Mesothelial cell of epicardium (in vitro differentiated cells): ENCODE results near the gene GNG8. TPM values are rescaled to one million over a fixed set of nuclear protein-coding genes. Genes with fewer than 3 reads are reported as not detected.

ENCODE experiments used
- DNase-seq, 2 experiments: peaks; one replicate each; pipeline ENCODE4 v3.0.0; 2021; ENCODE audit warnings: low spot score in 2 of 2; ENCODE audit not compliant: unreplicated experiment in 2 of 2
- H3K27ac Mint-ChIP-seq: 2 replicates; pipeline ENCODE4 v1.8.0; 2021; ENCODE audit warnings: mixed read lengths
- H3K27me3 Mint-ChIP-seq: 2 replicates; pipeline ENCODE4 v1.8.0; 2021; ENCODE audit warnings: low read depth, mixed read lengths
- H3K36me3 Mint-ChIP-seq: 2 replicates; pipeline ENCODE4 v1.8.0; 2021; ENCODE audit warnings: mixed read lengths
- H3K4me1 Mint-ChIP-seq: 2 replicates; pipeline ENCODE4 v1.8.0; 2021; ENCODE audit warnings: mixed read lengths
- H3K4me3 Mint-ChIP-seq: 2 replicates; pipeline ENCODE4 v1.8.0; 2021; ENCODE audit warnings: mild to moderate bottlenecking, moderate library complexity, mixed read lengths
- H3K9me3 Mint-ChIP-seq: 2 replicates; pipeline ENCODE4 v1.8.0; 2021; ENCODE audit warnings: mixed read lengths
- CTCF ChIP-seq: fragments of 200-600 bp; sonication (generic); IDR thresholded peaks from one replicate; pipeline ENCODE4 v1.5.0; 2021; ENCODE audit warnings: antibody characterized with exemption; ENCODE audit not compliant: unreplicated experiment
- total RNA-seq: library from RNA; stranded (reverse); gene quantifications from 3 replicates; pipeline ENCODE4 v1.2.1, GENCODE V29; 2021

The GNG8 gene
- total RNA-seq, 1 donor from 2014 or later = 13.7 TPM

GRCh38 chr19:46639358-46640182 is 3.6 kb upstream of the GNG8 start:
- H3K9me3 Mint-ChIP-seq = no peaks in the 10 kb centered on the region
- no peak for TF ChIP-seq CTCF
- H3K27me3 Mint-ChIP-seq = peaks cover 34% of the 10 kb centered on the region
- no peak overlapping the region for H3K27ac Mint-ChIP-seq
- peaks cover 8% of the 10 kb centered on the region for H3K4me1 Mint-ChIP-seq
- H3K36me3 Mint-ChIP-seq = no peaks in the 10 kb centered on the region
- H3K4me3 Mint-ChIP-seq = no peak overlapping the region
- DNase-seq = peak; percentile 69 to 83

- Mint-ChIP-seq H3K9me3 (no peaks in the 10 kb centered on the region), H3K27me3 (peaks cover 31% of the 10 kb centered on the region), H3K36me3 (no peaks in the 10 kb centered on the region), H3K27ac (no peak overlapping the region), H3K4me1 (peaks cover 23% of the 10 kb centered on the region), H3K4me3 (no peak overlapping the region)
- TF ChIP-seq CTCF = no peak
- DNase-seq = no peak
Observed at GRCh38 chr19:46637224-46637623, 1.2 kb upstream of the GNG8 start.

GRCh38 chr19:46634656-46635218 is 1.3 kb downstream of the GNG8 start:
- Mint-ChIP-seq H3K4me3 (peak overlapping the region; percentile 57), H3K9me3 (no peaks in the 10 kb centered on the region)
- DNase-seq = no peak

GRCh38 chr19:46634045-46634655 is 1.9 kb downstream of the GNG8 start:
- H3K27ac Mint-ChIP-seq = peak overlapping the region; percentile 96
- H3K9me3 Mint-ChIP-seq = no peaks in the 10 kb centered on the region
- peaks cover 41% of the 10 kb centered on the region for H3K4me1 Mint-ChIP-seq
- H3K36me3 Mint-ChIP-seq = no peaks in the 10 kb centered on the region
- peaks cover 20% of the 10 kb centered on the region for H3K27me3 Mint-ChIP-seq
- DNase-seq = peak; percentile 91 to 93
- no peak for TF ChIP-seq CTCF
- peak overlapping the region; percentile 65 for H3K4me3 Mint-ChIP-seq

More at GRCh38 chr19:46634656-46635218, 1.3 kb downstream of the GNG8 start:
- Mint-ChIP-seq H3K27me3 (peaks cover 20% of the 10 kb centered on the region), H3K36me3 (no peaks in the 10 kb centered on the region), H3K27ac (no peak overlapping the region), H3K4me1 (peaks cover 40% of the 10 kb centered on the region)
- no peak for TF ChIP-seq CTCF

GRCh38 chr19:46633130-46633529 is 2.9 kb downstream of the GNG8 start:
- Mint-ChIP-seq H3K27ac (peak overlapping the region; percentile 96), H3K4me3 (peak overlapping the region; percentile 65), H3K27me3 (peaks cover 20% of the 10 kb centered on the region), H3K9me3 (no peaks in the 10 kb centered on the region), H3K36me3 (no peaks in the 10 kb centered on the region), H3K4me1 (peaks cover 41% of the 10 kb centered on the region)
- no peak for DNase-seq
- no peak for TF ChIP-seq CTCF
